ENCODE results near the gene SLC6A13.
"Not testable (repeated sequence)": the region's sequence is repeated elsewhere in the genome, so short reads cannot be mapped to it uniquely, and the experiment has no call there.

Gene SLC6A13

DNA sequence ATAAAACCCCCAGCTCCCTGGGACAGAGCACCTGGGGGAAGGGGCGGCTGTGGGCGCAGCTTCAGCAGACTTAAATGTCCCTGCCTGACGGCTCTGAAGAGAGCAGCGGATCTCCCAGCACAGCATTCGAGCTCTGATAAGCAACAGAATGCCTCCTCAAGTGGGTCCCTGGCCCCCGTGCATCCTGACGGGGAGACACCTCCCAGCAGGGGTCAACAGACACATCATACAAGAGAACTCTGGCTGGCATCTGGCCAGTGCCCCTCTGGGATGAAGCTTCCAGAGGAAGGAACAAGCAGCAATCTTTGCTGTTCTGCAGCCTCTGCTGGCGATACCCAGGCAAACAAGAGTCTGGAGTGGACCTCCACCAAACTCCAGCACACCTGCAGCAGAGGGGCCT lies 35.4 kb upstream of the SLC6A13 start:
- not testable (repeated sequence) for H3K27ac ChIP-seq; H2AFZ ChIP-seq (ENCODE audit: low read depth); H3K27me3 ChIP-seq (ENCODE audit: insufficient read depth, low read depth); H3K36me3 ChIP-seq (ENCODE audit: insufficient read depth); H3K4me2 ChIP-seq; H4K20me1 ChIP-seq (ENCODE audit: insufficient read depth); H3K79me2 ChIP-seq (ENCODE audit: insufficient read depth, low read depth); H3K4me1 ChIP-seq (ENCODE audit: low read depth, poor library complexity, severe bottlenecking); H3K4me3 ChIP-seq (IDR thresholded peaks at IDR 0.05; ENCODE audit: insufficient read depth, low read depth, low read length); H3K9ac ChIP-seq

DNA sequence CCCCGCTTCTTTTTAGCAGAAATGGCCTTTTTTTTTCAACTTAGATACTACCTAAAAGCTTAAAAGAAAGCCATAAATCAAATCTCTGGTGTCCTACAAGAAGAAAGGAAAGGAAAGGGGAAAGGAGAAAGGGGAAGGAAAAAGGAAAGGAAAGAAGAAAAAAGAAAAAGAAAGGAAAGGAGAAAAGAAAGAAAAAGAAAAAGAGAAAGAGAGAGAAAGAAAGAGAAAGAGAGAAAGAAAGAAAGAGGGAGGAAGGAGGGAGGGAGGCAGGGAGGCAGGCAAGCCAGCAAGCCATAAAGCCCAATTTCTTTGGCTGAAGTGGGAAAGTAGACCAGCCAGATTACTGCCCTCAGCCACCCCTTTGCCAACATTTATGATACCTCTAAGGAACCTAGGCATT lies 32.5 kb upstream of the SLC6A13 start:
- Histone ChIP-seq H3K27me3 (ENCODE audit: insufficient read depth, low read depth) (no peaks in the 10 kb centered on the region), H3K4me3 (IDR thresholded peaks at IDR 0.05; ENCODE audit: insufficient read depth, low read depth, low read length) (no peak overlapping the region), H2AFZ (ENCODE audit: low read depth) (no peak overlapping the region), H3K36me3 (ENCODE audit: insufficient read depth) (peaks cover 7% of the 10 kb centered on the region; the same call in 1 of the 2 replicates), H3K9ac (no peak overlapping the region), H3K79me2 (ENCODE audit: insufficient read depth, low read depth) (no peaks in the 10 kb centered on the region), H4K20me1 (ENCODE audit: insufficient read depth) (no peaks in the 10 kb centered on the region), H3K27ac (no peak overlapping the region), H3K4me1 (ENCODE audit: low read depth, poor library complexity, severe bottlenecking) (peaks cover 6% of the 10 kb centered on the region), H3K4me2 (no peak overlapping the region)
- TF ChIP-seq, protein P1, sequence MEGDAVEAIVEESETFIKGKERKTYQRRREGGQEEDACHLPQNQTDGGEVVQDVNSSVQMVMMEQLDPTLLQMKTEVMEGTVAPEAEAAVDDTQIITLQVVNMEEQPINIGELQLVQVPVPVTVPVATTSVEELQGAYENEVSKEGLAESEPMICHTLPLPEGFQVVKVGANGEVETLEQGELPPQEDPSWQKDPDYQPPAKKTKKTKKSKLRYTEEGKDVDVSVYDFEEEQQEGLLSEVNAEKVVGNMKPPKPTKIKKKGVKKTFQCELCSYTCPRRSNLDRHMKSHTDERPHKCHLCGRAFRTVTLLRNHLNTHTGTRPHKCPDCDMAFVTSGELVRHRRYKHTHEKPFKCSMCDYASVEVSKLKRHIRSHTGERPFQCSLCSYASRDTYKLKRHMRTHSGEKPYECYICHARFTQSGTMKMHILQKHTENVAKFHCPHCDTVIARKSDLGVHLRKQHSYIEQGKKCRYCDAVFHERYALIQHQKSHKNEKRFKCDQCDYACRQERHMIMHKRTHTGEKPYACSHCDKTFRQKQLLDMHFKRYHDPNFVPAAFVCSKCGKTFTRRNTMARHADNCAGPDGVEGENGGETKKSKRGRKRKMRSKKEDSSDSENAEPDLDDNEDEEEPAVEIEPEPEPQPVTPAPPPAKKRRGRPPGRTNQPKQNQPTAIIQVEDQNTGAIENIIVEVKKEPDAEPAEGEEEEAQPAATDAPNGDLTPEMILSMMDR (conservative IDR thresholded peaks at IDR 0.05; ENCODE audit: low read depth, low read length) = no peak

DNA sequence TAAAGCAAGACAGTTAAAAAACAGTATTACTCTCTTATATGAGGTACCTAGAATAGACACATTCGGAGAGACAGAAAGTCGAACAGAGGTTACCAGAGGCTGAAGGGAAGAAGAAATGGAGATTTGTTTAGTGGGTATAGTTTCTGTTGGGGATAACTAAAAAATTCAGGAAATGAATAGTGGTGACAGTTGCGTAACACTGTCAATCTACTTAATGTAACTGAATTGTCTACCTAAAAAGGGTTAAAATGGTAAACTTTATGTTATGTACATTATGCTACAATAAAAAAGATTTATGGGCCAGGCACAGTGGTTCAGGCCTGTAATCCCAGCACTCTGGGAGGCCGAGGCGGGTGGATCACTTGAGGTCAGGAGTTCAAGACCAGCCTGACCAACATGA lies 30.6 kb upstream of the SLC6A13 start:
- Histone ChIP-seq H3K36me3 (ENCODE audit: insufficient read depth) (peaks cover 11% of the 10 kb centered on the region; the same call in 1 of the 2 replicates), H3K4me1 (ENCODE audit: low read depth, poor library complexity, severe bottlenecking) (peaks cover 6% of the 10 kb centered on the region), H3K9ac (no peak overlapping the region), H3K4me2 (no peak overlapping the region), H3K27me3 (ENCODE audit: insufficient read depth, low read depth) (no peaks in the 10 kb centered on the region), H3K4me3 (IDR thresholded peaks at IDR 0.05; ENCODE audit: insufficient read depth, low read depth, low read length) (no peak overlapping the region), H4K20me1 (ENCODE audit: insufficient read depth) (no peaks in the 10 kb centered on the region), H2AFZ (ENCODE audit: low read depth) (no peak overlapping the region), H3K79me2 (ENCODE audit: insufficient read depth, low read depth) (no peaks in the 10 kb centered on the region), H3K27ac (no peak overlapping the region)
- TF ChIP-seq, protein P1 (conservative IDR thresholded peaks at IDR 0.05; ENCODE audit: low read depth, low read length) = no peak

DNA sequence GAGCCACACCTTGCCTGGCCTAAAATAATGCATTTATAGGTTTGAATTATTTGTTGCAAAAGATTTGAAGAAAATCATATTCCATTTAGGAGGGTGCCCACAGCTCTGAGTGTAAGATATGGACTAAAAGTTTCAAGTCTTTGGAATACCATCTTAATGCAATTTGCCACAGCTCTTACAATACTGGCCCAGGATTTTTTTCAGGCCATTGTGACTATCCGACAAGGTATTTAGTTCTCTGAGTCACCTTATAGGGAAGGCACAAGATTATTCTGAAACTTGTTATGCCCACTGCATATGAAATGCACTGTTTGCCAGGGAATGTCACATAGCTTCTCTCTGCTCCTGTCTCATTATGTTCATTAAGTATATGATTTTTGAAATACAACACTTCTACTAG lies 29.6 kb upstream of the SLC6A13 start:
- H3K36me3 ChIP-seq (ENCODE audit: insufficient read depth) = peaks cover 11% of the 10 kb centered on the region; the same call in 1 of the 2 replicates
- TF ChIP-seq, protein P1 (conservative IDR thresholded peaks at IDR 0.05; ENCODE audit: low read depth, low read length) = no peak

DNA sequence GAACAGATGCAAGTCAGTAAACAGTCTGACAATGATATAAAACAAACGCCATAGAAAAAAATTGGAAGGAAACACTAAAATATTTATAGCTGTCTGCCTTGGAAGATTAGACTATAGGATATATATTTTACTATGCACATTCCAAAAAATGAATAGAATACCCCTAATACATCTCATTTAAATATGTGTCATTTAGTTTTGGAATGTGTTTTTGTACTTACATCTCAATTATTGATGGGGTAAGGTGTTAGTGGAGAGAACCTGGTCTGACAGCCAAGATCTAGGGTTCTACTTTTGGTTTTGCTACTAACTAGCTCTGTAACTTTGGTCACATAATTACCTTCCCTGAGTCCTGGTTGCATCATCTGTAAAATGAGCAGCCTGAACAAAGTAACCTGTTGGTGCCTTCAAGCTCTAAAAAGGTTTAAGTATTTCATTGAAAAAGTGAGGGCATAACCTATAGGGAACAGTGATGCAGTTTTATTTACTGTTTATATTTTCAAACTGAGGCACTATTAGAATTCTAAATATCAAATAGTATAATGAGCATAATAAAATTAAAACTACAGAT lies 28.6 kb upstream of the SLC6A13 start:
- peaks cover 11% of the 10 kb centered on the region; the same call in 1 of the 2 replicates for H3K36me3 ChIP-seq (ENCODE audit: insufficient read depth)
- peaks cover 6% of the 10 kb centered on the region for H3K4me1 ChIP-seq (ENCODE audit: low read depth, poor library complexity, severe bottlenecking)
- H3K27me3 ChIP-seq (ENCODE audit: insufficient read depth, low read depth) = no peaks in the 10 kb centered on the region
- no peaks in the 10 kb centered on the region for H3K79me2 ChIP-seq (ENCODE audit: insufficient read depth, low read depth)
- TF ChIP-seq, protein P1 (conservative IDR thresholded peaks at IDR 0.05; ENCODE audit: low read depth, low read length) = no peak
- no peak overlapping the region for H3K9ac ChIP-seq
- no peak overlapping the region for H3K4me3 ChIP-seq (IDR thresholded peaks at IDR 0.05; ENCODE audit: insufficient read depth, low read depth, low read length)
- no peak overlapping the region for H3K4me2 ChIP-seq
- no peak overlapping the region for H3K27ac ChIP-seq
- no peak overlapping the region for H2AFZ ChIP-seq (ENCODE audit: low read depth)
- no peaks in the 10 kb centered on the region for H4K20me1 ChIP-seq (ENCODE audit: insufficient read depth)

More for the DNA sequence above, 29.6 kb upstream of the SLC6A13 start:
- Histone ChIP-seq H3K4me3 (IDR thresholded peaks at IDR 0.05; ENCODE audit: insufficient read depth, low read depth, low read length) (no peak overlapping the region), H3K27me3 (ENCODE audit: insufficient read depth, low read depth) (no peaks in the 10 kb centered on the region), H3K27ac (no peak overlapping the region), H2AFZ (ENCODE audit: low read depth) (no peak overlapping the region), H3K4me1 (ENCODE audit: low read depth, poor library complexity, severe bottlenecking) (peaks cover 6% of the 10 kb centered on the region), H4K20me1 (ENCODE audit: insufficient read depth) (no peaks in the 10 kb centered on the region), H3K79me2 (ENCODE audit: insufficient read depth, low read depth) (no peaks in the 10 kb centered on the region), H3K9ac (no peak overlapping the region), H3K4me2 (no peak overlapping the region)
